Measurements from ENCODE around the gene COX6B1. TPM values are rescaled to one million over a fixed set of nuclear protein-coding genes. Genes with fewer than 3 reads are reported as not detected.
"Not testable (repeated sequence)": the region's sequence is repeated elsewhere in the genome, so short reads cannot be mapped to it uniquely, and the experiment has no call there.

The COX6B1 gene
- 100 to 1,000 TPM; 725 to 901 TPM for total RNA-seq
- long read RNA-seq, transcript COX6B1-201 (4 exons, 667 nt) = major isoform, 161 of 167 reads
- long read RNA-seq, partial matches to known transcripts = 2 of 167 reads
- long read RNA-seq, other reads (novel, unspliced or antisense) = 4 of 167 reads

DNA sequence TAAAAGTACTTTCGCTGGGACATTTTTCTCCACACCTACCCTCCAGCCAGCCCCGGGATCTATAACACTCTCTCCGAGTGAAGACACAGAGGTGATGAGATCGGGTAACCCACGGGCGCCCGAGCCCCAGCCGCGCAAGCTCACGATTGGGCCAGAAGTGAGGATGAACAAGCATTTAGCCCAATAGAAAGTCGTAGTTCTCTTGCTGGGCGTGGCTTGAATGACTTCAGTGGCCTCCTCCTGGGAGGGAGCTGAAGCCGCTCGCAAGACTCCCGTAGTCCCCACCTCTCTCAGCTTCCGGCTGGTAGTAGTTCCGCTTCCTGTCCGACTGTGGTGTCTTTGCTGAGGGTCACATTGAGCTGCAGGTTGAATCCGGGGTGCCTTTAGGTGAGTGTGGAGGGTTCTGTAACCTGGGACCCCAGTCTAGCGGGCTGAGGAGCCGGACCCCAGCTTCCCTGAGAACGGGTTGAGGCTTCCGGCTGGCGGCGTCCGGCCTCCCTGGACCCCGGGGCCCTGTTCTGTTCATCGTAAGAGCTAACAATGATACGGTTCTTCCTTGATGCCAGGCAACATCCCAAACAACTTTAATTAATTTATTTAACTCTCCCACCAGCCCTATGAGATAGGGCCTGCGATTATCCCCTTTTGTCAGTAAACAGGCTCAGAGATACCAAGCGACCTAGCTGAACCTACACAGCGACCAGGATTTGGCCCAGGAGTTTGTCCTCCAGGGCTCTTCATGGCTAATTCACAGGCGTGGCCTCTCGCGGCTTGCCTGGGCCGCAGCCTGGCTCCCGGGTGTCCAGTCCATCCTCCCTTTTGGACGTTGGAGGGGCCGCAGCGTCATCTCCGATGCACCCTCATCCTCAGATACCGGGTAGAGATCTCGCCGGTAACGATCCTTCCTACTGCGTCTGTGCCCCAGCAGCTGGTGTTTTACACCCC is at the start of gene COX6B1:
COX6B1 (plus strand) TSS at position 307 of the 945 bp plus-strand sequence. CDS start 2,921 bp downstream, outside the sequence.
- peak; percentile 68 for ATAC-seq
- intact Hi-C loops (cut with DNase I, micrococcal nuclease) = no loop called here
- DNase-seq = peak; percentile 92 to 98

DNA sequence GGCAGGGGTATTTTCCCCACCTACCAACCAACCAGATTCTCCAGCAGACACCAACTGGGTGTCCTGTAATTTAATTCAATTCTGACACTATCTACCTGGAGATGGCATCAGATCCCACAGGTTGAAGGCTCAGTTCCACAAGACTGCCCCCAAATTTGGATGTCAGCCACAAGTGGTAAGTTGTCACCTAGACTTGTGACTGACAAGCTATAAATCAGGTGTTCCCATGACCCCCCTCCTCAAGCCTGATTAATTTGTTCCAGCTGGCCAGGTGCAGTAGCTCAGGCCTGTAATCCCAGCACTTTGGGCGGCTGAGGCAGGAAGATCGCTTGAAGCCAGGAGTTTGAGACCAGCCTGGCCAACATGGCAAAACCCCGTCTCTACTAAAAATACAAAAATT is 46.2 kb upstream of the COX6B1 start:
- DNase-seq = no peak
- intact Hi-C loops (cut with DNase I, micrococcal nuclease) = no loop called here
- ATAC-seq = no peak

DNA sequence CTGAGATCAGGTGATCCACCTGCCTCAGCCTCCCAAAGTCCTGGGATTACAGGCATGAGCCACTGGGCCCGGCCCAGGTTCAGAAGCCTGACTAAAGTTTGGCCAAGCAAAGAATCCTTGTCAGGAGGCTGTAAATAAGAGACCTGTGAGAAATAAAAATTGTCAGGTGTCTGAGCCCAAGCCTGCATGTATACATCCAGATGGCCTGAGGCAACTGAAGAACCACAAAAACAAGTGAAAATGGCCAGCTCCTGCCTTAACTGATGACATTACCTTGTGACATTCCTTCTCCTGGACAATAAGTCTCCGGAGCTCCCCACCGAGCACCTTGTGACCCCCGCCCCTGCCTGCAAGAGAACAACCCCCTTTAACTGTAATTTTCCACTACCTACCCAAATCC is 43.7 kb upstream of the COX6B1 start:
- DNase-seq; ATAC-seq; intact Hi-C loops (cut with DNase I, micrococcal nuclease): not testable (repeated sequence)

DNA sequence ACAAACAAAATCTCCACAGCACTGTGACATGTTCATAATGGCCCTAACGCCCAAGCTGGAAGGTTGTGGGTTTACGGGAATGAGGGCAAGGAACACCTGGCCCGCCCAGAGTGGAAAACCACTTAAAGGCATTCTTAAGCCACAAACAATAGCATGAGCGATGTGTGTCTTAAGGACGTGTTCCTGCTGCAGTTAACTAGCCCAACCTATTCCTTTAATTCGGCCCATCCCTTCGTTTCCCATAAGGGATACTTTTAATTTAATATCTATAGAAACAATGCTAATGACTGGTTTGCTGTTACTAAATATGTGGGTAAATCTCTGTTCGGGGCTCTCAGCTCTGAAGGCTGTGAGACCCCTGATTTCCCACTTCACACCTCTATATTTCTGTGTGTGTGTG is 41.0 kb upstream of the COX6B1 start:
- intact Hi-C loops (cut with DNase I, micrococcal nuclease); DNase-seq; ATAC-seq: not testable (repeated sequence)

- intact Hi-C loops (cut with DNase I, micrococcal nuclease) = no loop called here
- no peak for ATAC-seq
- DNase-seq = no peak
These were observed 40.5 kb upstream of the COX6B1 start for GRCh38 chr19:35607661-35608060.

DNA sequence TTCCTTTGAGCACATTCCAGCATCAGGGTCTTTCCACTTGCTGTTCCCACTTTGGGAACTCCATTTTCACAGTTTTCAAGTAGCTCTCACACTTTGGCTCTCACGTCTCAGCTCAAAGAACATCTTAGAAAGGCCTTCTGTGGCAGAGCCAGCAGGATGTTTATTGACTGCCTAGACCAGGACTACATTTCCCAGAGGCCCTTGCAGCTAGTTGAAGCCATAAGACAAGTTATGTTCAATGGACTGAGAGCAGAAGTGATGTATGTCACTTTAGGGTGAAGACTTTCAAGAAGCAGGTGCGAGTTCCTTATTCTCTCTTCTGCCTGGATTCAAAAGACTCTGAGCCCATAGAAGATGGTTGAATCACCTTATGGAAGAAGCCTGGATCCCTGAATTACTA is 39.9 kb upstream of the COX6B1 start:
- no peak for ATAC-seq
- no peak for DNase-seq
- intact Hi-C loops (cut with DNase I, micrococcal nuclease) = no loop called here

DNA sequence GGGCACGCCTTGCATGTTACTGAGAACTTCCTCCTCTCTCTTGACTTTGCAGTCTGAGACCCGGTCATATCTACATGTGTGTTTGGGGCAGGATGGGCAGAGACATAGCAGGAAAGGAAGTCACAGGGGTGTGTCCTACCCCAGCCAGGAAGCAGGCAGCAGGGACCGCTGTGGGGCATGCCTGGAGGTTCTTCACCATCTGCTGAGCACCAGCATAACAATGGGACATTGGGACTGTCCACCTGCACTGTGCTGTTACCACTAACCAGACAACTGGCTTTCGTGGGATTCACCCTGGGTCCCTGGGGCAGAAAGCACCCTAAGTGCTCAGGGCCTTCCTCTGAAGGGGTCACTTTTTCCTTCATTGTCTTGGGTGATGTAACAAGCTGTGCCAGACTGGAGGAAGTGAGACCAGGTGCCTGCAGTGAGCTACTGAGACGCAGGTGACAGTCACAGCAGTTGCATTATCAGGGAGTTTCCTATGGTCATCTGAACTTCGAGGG is 38.2 kb upstream of the COX6B1 start:
- ATAC-seq (no peak), DNase-seq (no peak)
- intact Hi-C loops (cut with DNase I, micrococcal nuclease) = no loop called here

DNA sequence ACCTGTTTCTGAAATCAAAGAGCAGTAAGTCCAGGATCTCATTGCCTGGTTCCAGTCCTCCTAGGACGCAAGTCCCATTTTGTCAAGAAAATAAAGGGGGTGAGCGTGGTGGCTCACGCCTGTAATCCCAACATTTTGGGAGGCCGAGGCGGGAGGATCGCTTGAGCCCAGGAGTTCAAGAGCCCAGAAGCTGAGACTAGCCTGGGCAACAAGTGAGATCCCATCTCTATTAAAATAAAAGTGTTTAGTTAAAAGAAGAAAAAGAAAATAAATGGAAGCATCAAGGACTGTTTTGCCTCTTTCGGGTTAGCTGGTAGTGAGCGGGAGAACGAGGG is 35.9 kb upstream of the COX6B1 start:
- no peak for DNase-seq
- intact Hi-C loops (cut with DNase I, micrococcal nuclease) = no loop called here
- ATAC-seq = no peak

DNA sequence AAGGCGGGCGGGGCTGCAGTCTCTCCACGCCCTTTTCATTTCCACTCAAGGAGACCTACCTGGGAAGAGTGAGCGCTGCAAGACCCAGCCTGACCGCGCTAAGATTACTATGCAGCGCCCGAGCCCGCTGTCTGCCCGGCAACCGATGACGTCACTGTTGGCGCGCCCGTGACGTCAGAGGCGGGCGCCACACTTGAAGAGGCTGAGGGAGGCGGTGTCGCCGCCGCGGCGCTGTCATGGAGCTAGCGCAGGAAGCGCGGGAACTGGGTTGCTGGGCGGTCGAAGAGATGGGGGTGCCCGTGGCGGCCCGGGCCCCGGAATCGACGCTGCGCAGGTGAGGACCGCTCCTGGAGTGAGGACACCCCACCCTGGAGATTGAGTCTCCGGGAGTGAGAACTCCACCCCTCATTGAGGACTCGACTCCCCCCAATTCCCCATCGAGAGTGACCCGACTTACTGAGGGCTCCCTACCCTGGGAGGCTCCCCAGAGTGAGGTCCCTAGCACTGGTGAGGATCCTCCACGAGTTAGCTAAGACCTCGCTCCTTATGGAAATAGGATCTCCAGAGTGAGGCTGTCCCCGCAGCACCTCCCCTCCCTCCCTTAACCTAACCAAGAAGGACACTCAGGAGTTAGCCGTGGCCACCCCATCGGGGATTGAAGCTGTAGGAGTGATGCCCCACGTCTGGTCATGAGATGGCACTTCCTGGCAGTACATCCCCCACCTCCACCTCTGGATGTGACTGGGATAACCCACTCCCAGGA is 35.4 kb upstream of the COX6B1 start, which contains the start of gene HAUS5:
HAUS5 (plus strand) TSS at position 177 of the 763 bp plus-strand sequence; CDS start at position 237, 60 bp downstream.
- ATAC-seq (peak; percentile 99), DNase-seq (peak; percentile 88 to 95)
- intact Hi-C loops (cut with DNase I, micrococcal nuclease) = no loop called here

- no peak for DNase-seq
- no peak for ATAC-seq
- intact Hi-C loops (cut with DNase I, micrococcal nuclease) = no loop called here
These were observed 34.5 kb upstream of the COX6B1 start for GRCh38 chr19:35613574-35613973.

GRCh38 chr19:35615036-35615435 is 33.1 kb upstream of the COX6B1 start:
- no peak for ATAC-seq
- DNase-seq = no peak
- intact Hi-C loops (cut with DNase I, micrococcal nuclease) = no loop called here

DNA sequence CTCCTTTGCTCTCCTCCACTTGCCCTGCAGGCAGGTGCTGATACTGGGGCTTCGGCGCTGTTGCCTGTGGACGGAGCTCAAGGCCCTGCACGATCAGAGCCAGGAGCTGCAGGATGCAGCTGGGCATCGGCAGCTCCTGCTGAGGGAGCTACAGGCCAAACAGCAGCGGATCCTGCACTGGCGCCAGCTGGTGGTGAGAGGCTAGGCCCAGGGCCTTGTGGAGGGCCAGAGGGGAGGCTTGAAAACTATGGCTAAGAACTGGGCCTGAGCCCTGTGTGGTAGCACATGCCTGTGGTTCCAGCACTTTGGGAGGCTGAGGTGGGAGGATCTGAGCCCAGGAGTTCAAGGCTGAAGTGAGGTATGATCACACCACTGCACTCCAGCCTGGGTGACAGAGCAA is 29.3 kb upstream of the COX6B1 start:
- ATAC-seq (no peak), DNase-seq (no peak)
- intact Hi-C loops (cut with DNase I, micrococcal nuclease) = no loop called here

GRCh38 chr19:35619290-35619923 is 28.7 kb upstream of the COX6B1 start:
- ATAC-seq (no peak), DNase-seq (no peak)
- intact Hi-C loops (cut with DNase I, micrococcal nuclease) = no loop called here

DNA sequence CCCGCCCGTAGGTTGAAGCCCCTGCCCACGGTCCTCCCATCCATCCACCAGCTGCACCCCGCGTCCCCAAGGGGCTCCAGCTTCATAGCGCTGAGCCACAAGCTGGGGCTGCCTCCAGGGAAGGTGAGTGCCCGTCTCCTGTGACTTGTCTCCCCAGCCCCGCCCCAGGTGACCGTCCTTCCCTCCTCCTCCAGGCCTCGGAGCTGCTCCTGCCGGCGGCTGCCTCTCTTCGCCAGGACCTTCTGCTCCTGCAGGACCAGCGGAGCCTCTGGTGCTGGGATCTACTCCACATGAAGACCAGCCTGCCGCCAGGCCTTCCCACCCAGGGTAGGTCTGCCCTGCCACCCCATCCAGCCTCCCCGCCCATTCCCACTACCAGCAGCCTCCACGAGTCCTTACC is 28.1 kb upstream of the COX6B1 start:
- intact Hi-C loops (cut with DNase I, micrococcal nuclease) = no loop called here
- DNase-seq (no peak), ATAC-seq (no peak)

GRCh38 chr19:35621708-35622107 is 26.4 kb upstream of the COX6B1 start:
- no peak for DNase-seq

GRCh38 chr19:35622750-35623149 is 25.4 kb upstream of the COX6B1 start:
- ATAC-seq = no peak
- intact Hi-C loops (cut with DNase I, micrococcal nuclease) = no loop called here
- no peak for DNase-seq

More at GRCh38 chr19:35621708-35622107, 26.4 kb upstream of the COX6B1 start:
- ATAC-seq = no peak
- intact Hi-C loops (cut with DNase I, micrococcal nuclease) = no loop called here

DNA sequence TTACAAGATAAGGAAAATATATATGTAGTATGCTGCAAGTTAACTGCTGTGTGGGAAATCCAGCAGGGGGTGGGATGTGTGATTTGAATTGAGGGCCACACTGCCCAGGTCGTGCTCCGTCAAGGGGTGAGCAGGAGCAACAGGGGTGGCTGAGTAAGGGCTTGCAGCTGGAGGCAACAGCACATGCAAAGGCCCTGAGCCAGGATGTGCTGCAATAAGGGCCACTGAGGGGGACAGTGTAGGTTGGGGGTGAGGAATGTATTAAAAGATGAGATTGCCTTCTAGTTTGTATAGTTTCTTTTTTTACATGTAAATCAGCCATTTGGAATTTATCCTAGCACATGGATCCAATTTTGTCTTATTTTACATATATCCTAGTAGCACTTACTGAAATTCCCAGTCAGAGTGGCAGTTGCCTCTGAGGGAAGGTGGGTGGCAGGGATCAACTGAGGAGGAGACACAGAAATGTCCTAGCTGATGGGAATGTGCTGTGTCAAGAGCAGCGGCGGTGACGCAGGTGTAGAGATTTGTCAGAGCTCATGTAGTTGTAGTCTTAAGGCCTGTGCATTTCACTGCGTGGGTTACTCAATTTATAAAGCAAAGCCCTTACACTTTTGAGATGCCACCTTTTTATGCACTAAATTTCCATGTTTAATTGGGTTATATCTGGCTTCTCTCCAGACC is 24.7 kb upstream of the COX6B1 start:
- ATAC-seq (no peak), DNase-seq (no peak)
- intact Hi-C loops (cut with DNase I, micrococcal nuclease) = no loop called here

GRCh38 chr19:35628264-35628564 is 19.9 kb upstream of the COX6B1 start:
- intact Hi-C loops (cut with DNase I, micrococcal nuclease) = no loop called here
- DNase-seq = no peak
- ATAC-seq = no peak
